KMS-11 (cell line): ENCODE data around the gene MTCH2.

ENCODE experiments used
- H2AFZ ChIP-seq: fragments of 200-600 bp; sonication (generic); 2 replicates; pipeline ENCODE4 v1.6.1; 2016; ENCODE audit warnings: antibody characterized with exemption, mixed run types, low read depth
- H3K27ac ChIP-seq: fragments of 200-600 bp; sonication (generic); 2 replicates; pipeline ENCODE4 v1.6.1; 2016; ENCODE audit warnings: mild to moderate bottlenecking, mixed run types
- H3K27me3 ChIP-seq: fragments of 200-600 bp; sonication (generic); 2 replicates; pipeline ENCODE4 v1.6.1; 2017; ENCODE audit warnings: mild to moderate bottlenecking, low read depth, mixed run types, moderate library complexity; ENCODE audit not compliant: insufficient read depth
- H3K36me3 ChIP-seq: fragments of 200-600 bp; sonication (generic); 2 replicates; pipeline ENCODE4 v1.6.1; 2017; ENCODE audit warnings: mild to moderate bottlenecking, mixed run types; ENCODE audit not compliant: insufficient read depth
- H3K4me1 ChIP-seq: fragments of 200-600 bp; sonication (generic); 2 replicates; pipeline ENCODE4 v1.6.1; 2016; ENCODE audit warnings: mild to moderate bottlenecking, low read depth, mixed run types; ENCODE audit not compliant: poor library complexity, severe bottlenecking
- H3K4me2 ChIP-seq: fragments of 200-600 bp; sonication (generic); 2 replicates; pipeline ENCODE4 v1.7.0; 2016; ENCODE audit warnings: mild to moderate bottlenecking, mixed run types
- H3K4me3 ChIP-seq: fragments of 200-600 bp; sonication (generic); IDR thresholded peaks from 2 replicates; pipeline ENCODE4 v1.6.1; 2017; ENCODE audit warnings: low read depth, low read length, mixed read lengths; ENCODE audit not compliant: insufficient read depth
- H3K79me2 ChIP-seq: fragments of 200-600 bp; sonication (generic); 2 replicates; pipeline ENCODE4 v1.6.1; 2016; ENCODE audit warnings: low read depth, mixed run types; ENCODE audit not compliant: insufficient read depth
- H3K9ac ChIP-seq: fragments of 200-600 bp; sonication (generic); 2 replicates; pipeline ENCODE4 v1.6.1; 2016; ENCODE audit warnings: mild to moderate bottlenecking, mixed run types
- H4K20me1 ChIP-seq: fragments of 200-600 bp; sonication (generic); 2 replicates; pipeline ENCODE4 v1.6.1; 2016; ENCODE audit warnings: mild to moderate bottlenecking, mixed run types; ENCODE audit not compliant: insufficient read depth
- TF ChIP-seq, protein P1 (sequence below): fragments of 200-600 bp; sonication (generic); conservative IDR thresholded peaks from 2 replicates; pipeline ENCODE4 v1.6.1; 2017; ENCODE audit warnings: low read depth, mild to moderate bottlenecking, antibody characterized with exemption, low read length, moderate library complexity, mixed read lengths

Gene MTCH2

GRCh38 chr11:47593492-47593933 is 48.8 kb downstream of the MTCH2 start:
- H3K4me1 ChIP-seq: no peaks in the 10 kb centered on the region
- H4K20me1 ChIP-seq: no peaks in the 10 kb centered on the region
- no peak overlapping the region for H3K9ac ChIP-seq
- TF ChIP-seq, protein P1, sequence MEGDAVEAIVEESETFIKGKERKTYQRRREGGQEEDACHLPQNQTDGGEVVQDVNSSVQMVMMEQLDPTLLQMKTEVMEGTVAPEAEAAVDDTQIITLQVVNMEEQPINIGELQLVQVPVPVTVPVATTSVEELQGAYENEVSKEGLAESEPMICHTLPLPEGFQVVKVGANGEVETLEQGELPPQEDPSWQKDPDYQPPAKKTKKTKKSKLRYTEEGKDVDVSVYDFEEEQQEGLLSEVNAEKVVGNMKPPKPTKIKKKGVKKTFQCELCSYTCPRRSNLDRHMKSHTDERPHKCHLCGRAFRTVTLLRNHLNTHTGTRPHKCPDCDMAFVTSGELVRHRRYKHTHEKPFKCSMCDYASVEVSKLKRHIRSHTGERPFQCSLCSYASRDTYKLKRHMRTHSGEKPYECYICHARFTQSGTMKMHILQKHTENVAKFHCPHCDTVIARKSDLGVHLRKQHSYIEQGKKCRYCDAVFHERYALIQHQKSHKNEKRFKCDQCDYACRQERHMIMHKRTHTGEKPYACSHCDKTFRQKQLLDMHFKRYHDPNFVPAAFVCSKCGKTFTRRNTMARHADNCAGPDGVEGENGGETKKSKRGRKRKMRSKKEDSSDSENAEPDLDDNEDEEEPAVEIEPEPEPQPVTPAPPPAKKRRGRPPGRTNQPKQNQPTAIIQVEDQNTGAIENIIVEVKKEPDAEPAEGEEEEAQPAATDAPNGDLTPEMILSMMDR: no peak
- no peaks in the 10 kb centered on the region for H3K36me3 ChIP-seq
- H3K27ac ChIP-seq: no peak overlapping the region
- no peaks in the 10 kb centered on the region for H3K27me3 ChIP-seq
- H3K4me2 ChIP-seq: no peak overlapping the region
- no peak overlapping the region for H3K4me3 ChIP-seq
- H2AFZ ChIP-seq: no peak overlapping the region
- no peaks in the 10 kb centered on the region for H3K79me2 ChIP-seq

GRCh38 chr11:47592970-47593369 is 49.4 kb downstream of the MTCH2 start:
- no peaks in the 10 kb centered on the region for H3K36me3 ChIP-seq
- no peaks in the 10 kb centered on the region for H3K27me3 ChIP-seq
- H4K20me1 ChIP-seq: no peaks in the 10 kb centered on the region
- no peak overlapping the region for H3K4me2 ChIP-seq
- no peaks in the 10 kb centered on the region for H3K4me1 ChIP-seq
- no peaks in the 10 kb centered on the region for H3K79me2 ChIP-seq
- TF ChIP-seq, protein P1: no peak
- H3K27ac ChIP-seq: no peak overlapping the region
- H3K4me3 ChIP-seq: no peak overlapping the region
- H2AFZ ChIP-seq: no peak overlapping the region
- H3K9ac ChIP-seq: no peak overlapping the region

DNA sequence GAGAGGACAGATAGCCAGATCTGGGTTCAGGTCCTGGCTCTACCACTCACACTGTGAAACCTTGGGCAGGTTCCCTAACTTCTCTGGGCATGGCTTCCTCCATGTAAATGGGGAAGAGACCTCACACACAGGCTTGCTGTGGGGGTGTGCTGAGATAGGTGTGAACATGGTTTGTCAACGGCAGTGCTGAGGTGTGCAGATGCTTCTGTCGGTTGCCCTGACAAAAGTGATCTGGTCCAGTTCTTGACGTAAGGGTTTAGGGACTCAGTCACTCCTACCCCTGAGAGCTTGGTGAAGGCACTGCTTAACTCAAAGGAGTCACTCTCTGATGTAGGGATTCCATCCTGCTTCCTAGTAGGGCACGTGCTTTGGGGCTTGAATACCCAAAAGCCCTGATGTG is 50.1 kb downstream of the MTCH2 start:
- Histone ChIP-seq H3K27ac (no peak overlapping the region), H4K20me1 (no peaks in the 10 kb centered on the region), H3K4me2 (no peak overlapping the region), H3K27me3 (no peaks in the 10 kb centered on the region), H3K36me3 (no peaks in the 10 kb centered on the region), H2AFZ (no peak overlapping the region), H3K9ac (no peak overlapping the region), H3K4me3 (no peak overlapping the region), H3K79me2 (no peaks in the 10 kb centered on the region), H3K4me1 (no peaks in the 10 kb centered on the region)
- TF ChIP-seq, protein P1: no peak

GRCh38 chr11:47591764-47592163 is 50.6 kb downstream of the MTCH2 start:
- Histone ChIP-seq H3K4me3 (no peak overlapping the region), H2AFZ (no peak overlapping the region), H3K4me2 (no peak overlapping the region), H3K27ac (no peak overlapping the region), H3K79me2 (no peaks in the 10 kb centered on the region), H3K9ac (no peak overlapping the region), H4K20me1 (no peaks in the 10 kb centered on the region), H3K27me3 (no peaks in the 10 kb centered on the region), H3K4me1 (no peaks in the 10 kb centered on the region), H3K36me3 (no peaks in the 10 kb centered on the region)
- TF ChIP-seq, protein P1: no peak
